GM23248 (cell line): ENCODE data around the gene VRTN.

Source experiments
- EZH2 ChIP-seq: fragments of 200-600 bp; sonication (generic); IDR thresholded peaks from 2 replicates; pipeline ENCODE4 v1.6.1; 2018; ENCODE audit warnings: antibody characterized with exemption, mild to moderate bottlenecking; ENCODE audit not compliant: insufficient read depth, poor library complexity, severe bottlenecking
- EZH2phosphoT487 ChIP-seq: fragments of 200-600 bp; sonication (generic); IDR thresholded peaks from 2 replicates; pipeline ENCODE4 v1.6.1; 2018; ENCODE audit warnings: antibody characterized with exemption, moderate library complexity, mild to moderate bottlenecking, low read depth; ENCODE audit not compliant: insufficient read depth

DNA sequence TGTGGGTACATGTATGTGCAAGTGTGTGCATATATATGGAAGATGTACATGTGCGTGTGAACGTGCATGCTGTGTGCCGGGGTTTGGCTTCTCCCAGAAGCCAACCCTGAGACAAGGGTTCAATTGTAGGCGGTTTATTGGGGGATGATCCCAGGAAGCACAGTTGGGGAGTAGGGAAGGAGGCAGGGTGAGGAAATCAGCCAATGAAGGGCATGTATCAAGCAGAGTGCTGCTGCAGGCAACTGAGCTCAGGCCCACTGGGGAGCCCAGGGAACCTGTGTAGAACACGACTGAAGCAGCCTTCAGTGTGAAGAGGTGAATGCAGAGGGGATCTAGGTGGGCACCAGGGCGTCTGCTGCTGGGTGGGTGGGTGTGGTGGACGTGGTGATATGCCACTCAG is 56.2 kb downstream of the VRTN start:
- TF ChIP-seq EZH2 (no peak), EZH2phosphoT487 (no peak)
